OCI-LY7 (cell line): Measurements from ENCODE around the gene GPR34.

ENCODE experiments used
- CTCF ChIP-seq: fragments of 200-600 bp; sonication (generic); conservative IDR thresholded peaks from 2 replicates; pipeline ENCODE4 v1.5.1; 2014; ENCODE audit warnings: mild to moderate bottlenecking, antibody characterized with exemption, low read length, moderate library complexity, mixed read lengths
- EZH2phosphoT487 ChIP-seq: fragments of 200-600 bp; sonication (generic); IDR thresholded peaks from 2 replicates; pipeline ENCODE4 v1.6.1; 2018; ENCODE audit warnings: low read depth, borderline replicate concordance, mild to moderate bottlenecking, mixed run types, antibody characterized with exemption, low read length, moderate library complexity, mixed read lengths

- TF ChIP-seq CTCF (no peak), EZH2phosphoT487 (no peak)
Measured at GRCh38 chrX:41670112-41670511, 18.7 kb upstream of the GPR34 start.
